ENCODE measurements around the gene NUB1. TPM values are rescaled to one million over a fixed set of nuclear protein-coding genes. Genes with fewer than 3 reads are reported as not detected.

NUB1 gene
- polyA plus RNA-seq, 6 donors from 2014 or later, result 36.5 to 89.7 (median 71.1) TPM

DNA sequence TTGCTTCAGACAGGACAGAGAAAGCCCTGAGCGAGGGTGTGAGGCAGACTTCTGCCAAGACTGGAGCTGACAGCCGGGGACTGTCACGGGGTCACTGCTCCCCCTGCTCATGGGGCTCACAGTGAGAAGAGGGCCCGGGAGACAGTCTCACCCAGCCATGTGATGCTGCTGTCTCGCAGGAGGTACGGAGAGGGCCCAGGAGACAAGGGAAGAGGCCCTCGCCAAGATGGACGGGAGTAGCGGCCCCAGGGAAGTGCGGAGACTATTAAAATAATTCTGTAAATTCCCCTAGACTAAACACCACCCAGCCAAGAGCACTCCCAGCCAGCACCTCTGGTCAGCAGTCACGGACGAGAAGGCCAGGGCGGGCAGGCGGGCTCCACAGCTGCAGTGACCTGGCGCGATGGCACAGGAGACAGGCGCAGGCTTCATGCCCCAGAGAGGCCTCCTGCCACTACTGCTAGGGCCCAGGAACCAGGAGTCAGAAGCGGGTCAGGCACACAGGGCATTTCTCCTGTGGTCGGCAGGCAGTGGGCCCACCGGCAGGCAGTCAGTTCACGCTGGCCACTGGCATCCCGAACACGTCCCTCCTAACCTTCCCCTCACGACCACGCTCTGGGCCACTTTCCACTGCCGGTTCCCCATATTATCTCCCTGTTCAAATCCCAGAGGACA is 44.2 kb downstream of the NUB1 start:
- Mint-ChIP-seq H3K36me3 (no peaks in the 10 kb centered on the region), H3K27ac (peak overlapping the region in 3 of 6 donors; percentile 47 to 97 (median 52)), H3K9me3 (no peaks in the 10 kb centered on the region), H3K4me1 (peaks cover 11 to 15% (median 12%) of the 10 kb centered on the region in 3 donors), H3K27me3 (peaks cover 6 to 24% (median 22%) of the 10 kb centered on the region in 3 donors), H3K4me3 (no peak overlapping the region)
- no peak for DNase-seq
- no peak for ATAC-seq (ENCODE audit: low read depth in 2 of 2)

DNA sequence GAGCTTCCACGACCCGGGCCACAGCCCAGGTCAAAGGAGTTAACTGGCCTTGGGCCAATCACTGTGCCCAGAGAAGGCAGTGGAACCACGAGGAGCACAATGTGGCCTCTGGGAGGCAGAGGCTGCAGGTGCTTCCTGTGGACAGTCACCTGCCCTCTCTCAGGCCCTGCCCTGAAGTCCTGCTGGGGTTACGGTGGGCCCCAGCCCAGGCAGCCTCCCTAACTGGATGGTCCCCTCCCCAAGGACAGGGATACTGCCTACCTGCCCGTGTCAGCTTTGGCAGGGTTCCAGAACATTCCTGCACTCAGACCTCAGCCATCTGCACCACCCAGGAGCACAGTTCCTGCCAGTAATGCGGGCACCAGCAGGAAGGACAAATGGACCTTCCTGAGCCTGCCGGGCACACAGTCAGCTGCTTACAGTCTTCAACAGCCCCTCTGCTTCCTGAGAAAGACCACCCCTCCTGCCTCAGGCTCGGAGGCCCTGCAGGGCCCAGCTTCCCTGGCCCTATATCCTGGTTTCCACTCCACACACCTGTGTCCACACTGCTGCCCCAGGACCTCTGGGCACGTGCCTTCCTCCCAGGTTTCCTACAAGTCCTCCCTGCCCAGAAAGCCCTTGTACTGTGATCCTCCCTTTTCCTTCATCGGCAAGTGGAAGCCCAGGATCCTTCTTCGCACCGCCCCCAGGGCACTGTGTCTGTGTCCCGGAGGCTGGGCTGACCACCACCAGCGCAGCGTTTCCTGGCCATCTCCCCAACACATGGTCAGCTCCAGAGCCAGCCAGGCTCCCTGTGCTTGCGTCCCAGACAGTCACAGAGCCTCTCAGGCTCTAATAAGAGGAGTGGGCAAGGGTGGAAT is 44.9 kb downstream of the NUB1 start:
- Mint-ChIP-seq H3K9me3 (no peaks in the 10 kb centered on the region), H3K27me3 (peaks cover 7 to 30% (median 29%) of the 10 kb centered on the region in 3 donors), H3K27ac (peak overlapping the region in 2 of 6 donors; percentile 52 to 97), H3K36me3 (no peaks in the 10 kb centered on the region), H3K4me1 (peaks cover 7 to 12% (median 8%) of the 10 kb centered on the region in 3 donors), H3K4me3 (no peak overlapping the region)
- ATAC-seq (ENCODE audit: low read depth in 2 of 2) (no peak), DNase-seq (no peak)

DNA sequence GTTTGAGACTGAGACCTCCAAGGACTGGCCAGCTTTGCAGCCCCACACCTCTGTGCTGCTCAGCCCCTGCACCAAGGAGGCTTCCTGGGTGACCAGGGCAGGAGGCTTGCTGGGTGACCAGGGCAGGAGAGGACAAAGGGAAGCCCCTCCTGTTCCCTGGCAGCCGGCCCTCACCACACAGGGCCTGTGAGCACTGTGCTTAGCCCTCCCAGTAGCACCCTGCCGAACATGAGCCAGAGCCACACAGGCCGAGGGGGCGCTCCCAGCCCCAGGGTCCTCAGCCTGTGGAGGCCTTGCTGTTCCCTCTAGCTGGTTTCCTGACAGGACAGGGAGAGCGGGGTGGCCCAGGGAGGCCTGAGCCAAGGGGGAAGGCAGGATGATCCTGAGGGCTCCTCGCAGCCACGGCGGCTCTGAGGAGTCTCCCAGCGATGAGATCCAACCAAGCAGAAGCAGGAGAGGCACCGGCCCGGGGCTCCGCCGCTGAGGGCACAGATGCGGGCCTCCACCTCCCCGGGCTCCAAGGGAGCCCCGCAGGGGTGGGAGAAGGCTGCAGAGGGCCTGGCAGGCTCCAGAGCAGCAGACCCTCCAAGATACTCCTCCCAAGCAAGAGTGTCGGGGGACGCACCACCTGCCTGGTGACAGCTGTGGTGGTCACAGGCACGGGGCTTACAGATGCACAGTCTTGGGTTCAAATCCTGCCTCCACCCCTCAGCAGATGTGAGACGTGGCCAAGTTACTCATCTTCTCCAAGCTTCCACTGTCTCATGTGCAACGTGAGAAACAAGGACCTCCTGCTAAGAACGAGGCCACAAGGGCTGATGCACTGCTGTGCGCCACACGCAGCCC is 45.8 kb downstream of the NUB1 start:
- Mint-ChIP-seq H3K27ac (peak overlapping the region in 1 of 6 donors; percentile 97), H3K36me3 (no peaks in the 10 kb centered on the region), H3K9me3 (no peaks in the 10 kb centered on the region), H3K27me3 (peaks cover 7 to 32% (median 29%) of the 10 kb centered on the region in 3 donors), H3K4me3 (no peak overlapping the region), H3K4me1 (peaks cover 3 to 8% (median 3%) of the 10 kb centered on the region in 3 donors)
- no peak for DNase-seq
- ATAC-seq (ENCODE audit: low read depth in 2 of 2), result no peak

DNA sequence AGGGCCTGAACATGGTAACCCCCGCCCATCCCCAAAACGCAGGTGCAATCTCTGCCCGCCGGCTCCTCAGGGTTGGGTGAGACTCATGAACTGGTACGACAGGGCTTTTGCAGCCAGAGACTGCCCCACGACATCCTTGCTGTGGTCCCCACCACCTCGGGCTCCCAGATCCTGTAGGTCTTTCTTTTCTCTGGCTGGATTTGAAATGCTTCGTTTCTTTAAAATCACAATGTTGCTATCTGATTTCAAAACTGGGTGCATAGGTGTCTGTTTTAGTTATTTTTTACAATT is 46.3 kb downstream of the NUB1 start:
- peaks cover 8 to 35% (median 31%) of the 10 kb centered on the region in 3 donors for H3K27me3 Mint-ChIP-seq
- no peak overlapping the region for H3K27ac Mint-ChIP-seq
- DNase-seq (no peak), ATAC-seq (ENCODE audit: low read depth in 2 of 2) (no peak)
- peaks cover 0 to 3% (median under 1%) of the 10 kb centered on the region in 3 donors for H3K4me1 Mint-ChIP-seq
- no peaks in the 10 kb centered on the region for H3K36me3 Mint-ChIP-seq
- H3K4me3 Mint-ChIP-seq, result no peak overlapping the region
- no peaks in the 10 kb centered on the region for H3K9me3 Mint-ChIP-seq

DNA sequence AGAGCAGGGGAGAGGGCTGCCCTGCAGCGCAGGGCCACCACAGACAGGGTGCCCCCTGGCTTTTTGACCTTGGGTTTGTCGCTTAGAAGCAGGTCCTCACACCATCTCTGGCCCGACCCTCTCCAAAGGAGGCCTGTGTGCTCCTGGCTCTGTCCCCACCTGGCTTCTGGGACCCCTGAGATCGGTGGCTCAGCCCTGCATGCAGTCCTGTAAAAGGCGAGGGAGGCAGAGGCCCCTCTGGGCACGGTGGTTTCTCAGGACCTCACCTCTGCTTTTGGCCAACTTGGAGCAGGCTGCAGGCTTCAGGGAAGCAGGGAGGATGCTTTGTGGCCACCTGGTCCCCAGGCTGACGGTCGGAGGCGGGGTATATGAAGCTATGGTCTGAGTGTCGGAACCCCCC is 46.8 kb downstream of the NUB1 start:
- ATAC-seq (ENCODE audit: low read depth in 2 of 2) (no peak), DNase-seq (no peak)
- peak overlapping the region in 1 of 6 donors; percentile 44 for H3K27ac Mint-ChIP-seq
- H3K36me3 Mint-ChIP-seq, result no peaks in the 10 kb centered on the region
- H3K4me3 Mint-ChIP-seq, result no peak overlapping the region
- no peaks in the 10 kb centered on the region for H3K9me3 Mint-ChIP-seq
- H3K27me3 Mint-ChIP-seq, result peaks cover 11 to 39% (median 36%) of the 10 kb centered on the region in 3 donors
- peaks cover 0 to 5% (median 3%) of the 10 kb centered on the region in 3 donors for H3K4me1 Mint-ChIP-seq

DNA sequence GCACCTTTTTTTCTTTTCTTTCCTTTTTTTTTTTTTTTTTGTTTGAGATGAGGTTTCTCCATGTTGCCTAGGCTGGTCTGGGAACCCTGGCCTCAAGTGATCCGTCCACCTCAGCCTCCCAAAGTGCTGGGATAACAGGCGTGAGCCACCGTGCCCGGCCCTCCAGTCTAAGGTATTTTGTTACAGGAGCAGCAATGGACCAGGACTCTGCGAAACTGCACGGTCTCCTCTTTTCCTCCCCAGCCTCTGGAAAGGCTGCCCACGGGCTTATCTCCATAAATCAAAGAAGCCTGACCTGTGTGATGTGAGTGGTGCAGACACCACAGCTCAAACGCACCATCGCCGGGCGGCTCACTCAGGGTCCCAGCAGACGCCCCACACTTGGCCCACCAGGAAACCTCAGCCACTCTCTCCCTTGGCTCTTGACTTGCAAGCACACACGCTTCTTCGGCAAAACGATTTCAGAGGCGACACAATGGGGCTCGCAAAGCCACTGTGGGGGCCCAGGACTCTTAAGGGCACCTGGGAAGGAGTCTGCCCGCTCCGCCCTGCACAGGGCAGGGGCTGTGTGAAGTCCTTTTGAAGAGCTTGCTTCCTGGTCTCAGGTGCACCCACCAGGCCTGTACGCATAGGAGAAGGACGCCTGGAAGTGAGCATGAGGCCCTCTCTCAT is 47.6 kb downstream of the NUB1 start:
- H3K4me1 Mint-ChIP-seq, result peaks cover 0 to 5% (median 3%) of the 10 kb centered on the region in 3 donors
- no peak for ATAC-seq (ENCODE audit: low read depth in 2 of 2)
- no peaks in the 10 kb centered on the region for H3K36me3 Mint-ChIP-seq
- peak overlapping the region in 3 of 6 donors; percentile 40 to 76 (median 57) for H3K27ac Mint-ChIP-seq
- DNase-seq, result no peak
- H3K4me3 Mint-ChIP-seq, result no peak overlapping the region
- peaks cover 11 to 40% (median 37%) of the 10 kb centered on the region in 3 donors for H3K27me3 Mint-ChIP-seq
- H3K9me3 Mint-ChIP-seq, result no peaks in the 10 kb centered on the region

GRCh38 chr7:151389768-151390597 is 48.4 kb downstream of the NUB1 start:
- peak overlapping the region in 2 of 6 donors; percentile 60 to 76 for H3K27ac Mint-ChIP-seq
- H3K9me3 Mint-ChIP-seq, result no peaks in the 10 kb centered on the region
- peaks cover 0 to 5% (median 3%) of the 10 kb centered on the region in 3 donors for H3K4me1 Mint-ChIP-seq
- peaks cover 11 to 40% (median 37%) of the 10 kb centered on the region in 3 donors for H3K27me3 Mint-ChIP-seq
- H3K36me3 Mint-ChIP-seq, result no peaks in the 10 kb centered on the region
- DNase-seq, result no peak
- ATAC-seq (ENCODE audit: low read depth in 2 of 2), result no peak
- peak overlapping the region in 1 of 8 donors; percentile 12 for H3K4me3 Mint-ChIP-seq

- DNase-seq (no peak), ATAC-seq (ENCODE audit: low read depth in 2 of 2) (no peak)
- Mint-ChIP-seq H3K27ac (peak overlapping the region in 3 of 6 donors; percentile 49 to 82 (median 60)), H3K9me3 (no peaks in the 10 kb centered on the region), H3K4me3 (peak overlapping the region in 1 of 8 donors; percentile 12), H3K27me3 (peaks cover 11 to 40% (median 37%) of the 10 kb centered on the region in 3 donors), H3K4me1 (peaks cover 0 to 5% (median 3%) of the 10 kb centered on the region in 3 donors), H3K36me3 (no peaks in the 10 kb centered on the region)
Observed at GRCh38 chr7:151390598-151391357, 49.2 kb downstream of the NUB1 start.

DNA sequence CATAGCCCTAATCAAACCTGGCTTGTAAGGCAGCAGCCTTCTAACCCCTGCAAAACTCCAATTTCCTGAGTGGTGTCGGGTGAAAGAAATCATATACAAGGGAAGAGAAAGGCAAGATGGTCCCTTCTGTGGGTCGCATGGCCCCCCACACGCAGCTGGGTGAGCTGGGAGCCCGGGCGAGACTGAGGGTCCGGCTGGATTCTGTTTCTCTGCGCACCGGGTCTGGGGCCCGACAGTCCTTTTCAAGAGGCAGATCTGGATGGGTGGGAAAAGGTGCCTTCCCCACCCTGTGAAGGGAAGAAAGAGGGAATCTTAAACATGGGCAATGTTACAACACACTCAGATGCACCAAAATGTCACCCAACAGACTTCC is 49.7 kb downstream of the NUB1 start:
- Mint-ChIP-seq H3K27me3 (peaks cover 11 to 40% (median 37%) of the 10 kb centered on the region in 3 donors), H3K4me1 (peaks cover 0 to 5% (median 3%) of the 10 kb centered on the region in 3 donors), H3K4me3 (no peak overlapping the region), H3K36me3 (no peaks in the 10 kb centered on the region), H3K27ac (no peak overlapping the region), H3K9me3 (no peaks in the 10 kb centered on the region)
- no peak for ATAC-seq (ENCODE audit: low read depth in 2 of 2)
- no peak for DNase-seq

DNA sequence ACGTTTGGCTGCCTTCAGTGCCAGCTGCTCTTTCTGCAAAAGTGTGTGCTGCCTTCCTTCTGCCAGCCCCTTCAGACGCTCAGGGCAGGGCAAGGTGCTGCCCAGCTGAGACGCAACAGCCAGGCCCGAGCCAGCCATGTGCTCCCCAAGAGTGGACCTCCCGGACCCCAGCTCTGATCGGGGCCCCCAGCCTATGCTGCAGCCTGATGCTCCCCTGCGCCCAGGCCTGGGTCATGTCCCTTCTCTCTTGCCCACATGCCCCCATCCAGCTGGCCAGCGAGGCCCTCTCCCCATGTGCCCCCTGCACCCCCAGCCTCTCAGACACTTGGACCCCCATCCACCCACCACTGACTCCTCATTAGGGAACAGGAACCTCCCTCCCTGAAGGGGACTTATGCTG is 50.4 kb downstream of the NUB1 start:
- no peak for ATAC-seq (ENCODE audit: low read depth in 2 of 2)
- peaks cover 11 to 40% (median 30%) of the 10 kb centered on the region in 3 donors for H3K27me3 Mint-ChIP-seq
- H3K9me3 Mint-ChIP-seq, result no peaks in the 10 kb centered on the region
- peaks cover 0 to 5% (median 3%) of the 10 kb centered on the region in 3 donors for H3K4me1 Mint-ChIP-seq
- DNase-seq, result no peak
- peak overlapping the region in 2 of 6 donors; percentile 54 to 81 for H3K27ac Mint-ChIP-seq
- H3K4me3 Mint-ChIP-seq, result no peak overlapping the region
- H3K36me3 Mint-ChIP-seq, result no peaks in the 10 kb centered on the region

GRCh38 chr7:151392426-151392825 is 50.8 kb downstream of the NUB1 start:
- H3K27me3 Mint-ChIP-seq, result peaks cover 11 to 40% (median 29%) of the 10 kb centered on the region in 3 donors
- H3K36me3 Mint-ChIP-seq, result no peaks in the 10 kb centered on the region
- H3K27ac Mint-ChIP-seq, result peak overlapping the region in 1 of 6 donors; percentile 76
- no peaks in the 10 kb centered on the region for H3K9me3 Mint-ChIP-seq
- H3K4me3 Mint-ChIP-seq, result no peak overlapping the region
- peaks cover 0 to 5% (median 3%) of the 10 kb centered on the region in 3 donors for H3K4me1 Mint-ChIP-seq
- ATAC-seq (ENCODE audit: low read depth in 2 of 2) (no peak), DNase-seq (no peak)
